Heart left ventricle (tissue), 13 donors: ENCODE measurements around the gene SLC51A.

Source experiments
- CTCF ChIP-seq, 12 donors: fragments of 200-600 bp; sonication (generic) in 4 of 12; IDR thresholded peaks; one replicate each; pipeline versions ENCODE4 v1.5.0 to v1.8.0; 2018 to 2022; ENCODE audit warnings: antibody characterized with exemption in 12 of 12, mild to moderate bottlenecking in 5 of 12
- POLR2A ChIP-seq, 2 donors: fragments of 450-650 bp; IDR thresholded peaks; one replicate each; pipeline ENCODE4 v1.6.1; 2017; ENCODE audit warnings: antibody characterized with exemption in 2 of 2, mild to moderate bottlenecking in 2 of 2, moderate library complexity in 2 of 2
- donor health status: ischemic (EF 13 %, LVEDD 7.1; RV severe dilation, severe dysfunction).
- donor health status: DM: no; HTN: yes; CAD: no.
- donor health status: DM: no; HTN: no; CAD: no.
- donor health status: ischemic (EF 25% LVEDD 6.9; RV normal size, moderate dysfunction).
- donor health status: ischemic (EF 25% LVEDD 5.7; RV mildly dilated, moderate dysfunction).
- donor health status: ischemic (EF 35%, LVEDD 5.7; RV mildly dilated, moderate dysfunction).
- donor health status: nonischemic (EF 11% LVEDD 7.7; RV severe dilation, severe dysfunction).
- donor health status: DM: yes; HTN: yes; CAD: no.
- donor health status: PGD.
- donor health status: ischemic (EF 29% LVEDD 5.4; RV normal size, mild dysfunction).
- donor health status: nonischemic (EF 23%, LVEDD 6.1; RV moderate dilation, normal function).

GRCh38 chr3:196208942-196209695 lies 7.2 kb upstream of the SLC51A start:
- TF ChIP-seq CTCF (IDR thresholded peaks at IDR 0.05) = no peak
- no peak for TF ChIP-seq POLR2A (IDR thresholded peaks at IDR 0.05)
